ENCODE measurements around the gene SPINK2. TPM values are rescaled to one million over a fixed set of nuclear protein-coding genes. Genes with fewer than 3 reads are reported as not detected.

The SPINK2 gene
- polyA plus RNA-seq, 1 donor = not detected

GRCh38 chr4:56799824-56800756 lies 21.4 kb downstream of the SPINK2 start:
- DNase-seq (ENCODE audit: low read depth) = peak; percentile 82

DNA sequence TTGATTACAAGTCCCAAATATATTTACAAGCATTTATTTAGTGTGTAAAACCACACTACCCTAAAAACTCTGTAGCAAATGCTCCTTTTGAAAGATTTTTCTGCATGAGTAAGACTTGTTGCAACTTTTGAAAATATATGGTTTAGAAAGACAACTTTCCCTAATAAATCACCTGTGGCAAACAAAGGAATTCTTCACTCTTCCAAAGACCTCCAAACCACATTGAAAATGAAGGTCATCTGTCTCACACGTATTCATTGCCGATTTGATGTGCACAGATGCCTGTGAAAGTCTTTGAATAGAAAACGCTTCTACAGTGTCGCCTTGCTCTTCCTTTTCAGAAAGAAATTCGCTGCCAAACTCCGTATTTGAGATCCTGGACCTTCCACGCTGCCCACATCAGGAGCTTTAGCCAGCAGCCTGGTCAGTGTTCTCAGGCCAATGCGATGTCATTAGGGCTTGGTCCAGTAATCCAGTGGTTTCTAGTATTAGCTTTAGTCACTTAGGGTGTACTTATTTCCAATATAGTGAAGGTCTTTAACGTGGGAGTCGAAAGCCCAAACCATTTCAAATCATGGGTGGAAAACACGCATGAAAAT lies 22.2 kb downstream of the SPINK2 start:
- no peak for DNase-seq (ENCODE audit: low read depth)

- no peak for DNase-seq (ENCODE audit: low read depth)
Observed at GRCh38 chr4:56796211-56796610, 25.3 kb downstream of the SPINK2 start.

DNA sequence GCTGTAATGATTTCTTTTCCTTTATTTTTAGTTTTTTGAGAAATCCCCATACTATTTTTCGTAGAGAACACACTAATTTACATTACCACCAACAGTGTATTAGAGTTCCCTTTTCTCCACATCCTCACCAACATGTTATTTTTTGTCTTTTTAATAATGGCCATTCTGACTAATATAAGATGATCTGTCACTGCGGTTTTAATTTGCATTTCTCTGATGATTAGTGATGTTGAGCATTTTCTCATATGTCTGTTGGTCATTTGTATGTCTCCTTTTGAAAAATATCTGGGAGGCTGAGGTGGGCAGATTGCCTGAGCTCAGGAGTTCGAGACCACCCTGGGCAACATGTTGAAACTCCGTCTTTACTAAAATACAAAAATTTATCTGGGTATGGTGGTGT lies 30.2 kb downstream of the SPINK2 start:
- no peak for DNase-seq (ENCODE audit: low read depth)

DNA sequence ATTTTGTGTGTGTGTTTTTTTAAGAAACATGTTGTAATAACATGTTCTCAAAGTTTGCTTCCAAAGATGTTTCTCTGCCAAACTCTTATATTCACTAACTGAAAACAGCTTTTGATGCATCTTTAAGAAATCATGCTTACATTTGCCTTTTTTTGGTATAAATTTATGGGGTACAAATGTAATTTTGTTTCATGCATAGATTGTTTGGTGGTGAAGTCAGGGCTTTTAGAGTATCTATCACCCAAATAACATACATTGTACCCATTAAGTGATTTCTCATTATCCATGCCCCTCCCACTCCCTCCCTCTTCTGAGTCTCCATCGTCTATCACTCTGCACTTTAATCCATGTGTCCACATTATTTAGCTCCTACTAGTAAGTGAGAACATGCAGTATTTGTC lies 30.8 kb downstream of the SPINK2 start:
- DNase-seq (ENCODE audit: low read depth) = peak; percentile 60

DNA sequence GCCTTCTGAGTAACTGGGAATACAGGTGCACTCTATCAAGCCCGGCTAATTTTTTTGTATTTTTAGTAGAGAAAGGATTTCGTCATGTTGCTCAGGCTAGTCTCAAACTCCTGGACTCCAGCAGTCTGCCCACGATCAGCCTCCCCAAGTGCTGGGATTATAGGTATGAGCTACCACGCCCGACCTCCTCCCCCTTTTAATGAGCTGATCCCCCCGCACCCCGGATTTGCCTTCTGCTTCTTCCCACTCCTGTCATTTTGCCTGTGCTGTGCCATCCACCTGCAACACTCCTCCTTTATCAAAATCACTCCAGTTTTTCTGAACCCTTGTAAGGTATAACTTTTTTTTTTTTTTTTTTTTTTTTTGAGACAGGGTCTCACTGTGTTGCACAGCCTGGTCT lies 33.4 kb downstream of the SPINK2 start:
- no peak for DNase-seq (ENCODE audit: low read depth)

- DNase-seq (ENCODE audit: low read depth) = no peak
Observed at GRCh38 chr4:56787380-56787779, 34.1 kb downstream of the SPINK2 start.

DNA sequence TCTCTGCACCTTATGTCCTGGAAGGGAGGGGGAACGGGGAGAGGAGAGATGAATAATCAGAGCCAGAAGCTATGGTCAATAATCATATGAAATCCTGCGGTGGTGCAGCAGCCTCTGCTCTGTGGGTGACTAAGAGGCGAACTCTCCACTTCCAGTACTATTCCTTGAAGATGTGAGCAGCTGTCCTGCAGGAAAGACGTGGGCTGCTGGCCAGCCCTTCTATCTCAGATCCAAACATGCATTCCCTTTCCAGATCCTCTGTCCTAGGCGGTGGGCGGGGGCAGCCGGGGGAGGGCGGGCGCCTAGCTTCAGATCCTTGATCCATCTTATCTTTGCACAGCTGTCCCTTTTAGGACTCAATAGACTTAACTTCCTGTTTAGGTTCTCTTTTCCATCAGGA lies 34.5 kb downstream of the SPINK2 start:
- DNase-seq (ENCODE audit: low read depth) = peak; percentile 49

DNA sequence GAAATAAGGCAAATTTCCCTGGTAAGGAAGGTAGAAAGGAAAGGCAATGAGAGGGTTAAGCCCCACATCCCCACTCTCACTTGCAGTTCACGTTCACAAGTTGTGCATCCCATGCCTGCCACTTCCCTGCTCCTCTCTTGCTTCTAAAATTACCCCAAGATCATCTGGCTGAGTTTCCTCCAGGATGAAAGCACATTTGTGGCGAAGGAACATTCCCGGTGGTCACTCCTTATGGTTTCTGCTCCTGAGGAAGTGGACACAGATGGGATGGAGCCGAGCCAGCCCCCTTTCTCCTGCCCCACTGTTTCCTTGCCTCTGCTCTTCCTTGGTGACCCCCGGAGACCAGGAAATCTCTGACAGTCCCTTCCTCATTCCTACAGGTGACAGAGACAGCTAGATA lies 37.5 kb downstream of the SPINK2 start:
- no peak for DNase-seq (ENCODE audit: low read depth)

- no peak for DNase-seq (ENCODE audit: low read depth)
Observed at GRCh38 chr4:56782019-56782418, 39.5 kb downstream of the SPINK2 start.

DNA sequence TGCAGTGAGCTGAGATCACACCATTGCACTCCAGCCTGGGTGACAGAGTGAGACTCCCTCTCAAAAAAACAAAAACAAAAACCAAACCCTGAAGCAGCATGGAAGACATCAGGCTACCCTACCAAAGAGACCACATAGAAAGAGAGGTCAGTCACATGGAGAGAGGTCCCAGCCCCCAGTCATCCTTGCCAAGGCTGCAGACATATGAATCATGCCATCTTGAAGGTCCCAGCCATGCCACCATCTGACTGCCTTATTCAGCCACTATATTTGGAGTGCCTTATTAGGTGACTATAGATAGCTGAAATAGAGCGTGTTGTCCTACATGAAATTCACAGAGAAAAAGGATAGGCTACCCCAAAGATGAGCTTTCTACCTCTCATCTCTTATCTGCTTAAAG lies 48.2 kb downstream of the SPINK2 start:
- DNase-seq (ENCODE audit: low read depth) = no peak

DNA sequence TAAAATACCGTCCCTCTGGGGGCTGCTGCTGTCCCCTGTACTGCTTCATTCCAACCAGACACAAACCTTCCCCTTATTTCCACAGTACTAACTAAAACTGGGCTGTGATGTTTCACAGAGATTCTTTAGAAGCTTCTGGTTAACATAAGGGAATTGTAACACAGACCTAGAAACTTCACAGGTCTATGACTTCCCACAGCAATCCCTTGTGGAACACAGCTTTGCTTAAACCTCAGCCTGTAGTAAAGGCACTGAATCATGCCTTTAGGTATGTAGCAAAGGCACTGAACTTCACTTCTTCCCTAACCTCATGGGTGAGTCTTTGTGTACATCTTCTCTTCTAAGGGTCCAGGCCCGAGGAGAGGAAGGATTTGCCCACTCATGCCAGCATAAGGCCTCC lies 49.4 kb downstream of the SPINK2 start:
- DNase-seq (ENCODE audit: low read depth) = no peak

DNA sequence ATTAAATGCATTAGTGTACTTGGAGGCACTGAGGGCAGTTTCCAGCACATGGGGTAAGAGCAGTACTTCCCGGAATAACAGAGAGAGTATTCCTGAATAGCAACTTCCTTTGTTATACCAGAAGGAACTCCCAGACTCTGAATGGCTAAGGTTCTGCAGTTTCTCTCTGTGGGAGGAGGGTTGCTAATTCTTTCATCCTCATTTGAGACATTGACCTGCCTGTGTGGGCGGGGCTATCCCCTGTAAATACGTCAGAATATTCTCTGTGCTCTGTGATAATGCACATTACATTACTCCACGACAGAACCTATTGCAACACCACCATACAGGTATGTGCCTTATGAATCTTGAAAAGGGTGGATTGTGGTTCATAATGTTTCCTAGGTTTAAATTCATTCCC lies 52.7 kb downstream of the SPINK2 start:
- no peak for DNase-seq (ENCODE audit: low read depth)

GRCh38 chr4:56768316-56768715 lies 53.2 kb downstream of the SPINK2 start:
- DNase-seq (ENCODE audit: low read depth) = no peak

- no peak for DNase-seq (ENCODE audit: low read depth)
Observed at GRCh38 chr4:56767567-56767966, 53.9 kb downstream of the SPINK2 start.

- DNase-seq (ENCODE audit: low read depth) = no peak
Observed at GRCh38 chr4:56764775-56765174, 56.7 kb downstream of the SPINK2 start.

DNA sequence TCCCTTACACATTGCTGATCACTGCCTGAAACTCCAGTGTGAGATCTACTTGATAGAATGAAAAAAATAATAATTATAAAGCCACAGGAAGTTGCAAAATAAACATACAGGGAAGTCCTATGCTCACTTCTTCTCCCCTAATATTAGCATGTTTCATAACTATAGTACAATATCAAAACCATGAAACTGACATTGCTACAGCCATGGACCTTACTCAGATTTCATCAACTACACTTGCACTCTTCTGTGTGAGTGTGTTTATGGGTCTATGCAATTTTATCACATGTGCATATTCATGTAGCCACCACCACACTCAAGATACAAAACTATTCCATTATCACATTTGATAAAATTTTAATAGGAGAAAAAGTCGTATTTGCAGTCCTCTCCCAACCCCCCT lies 57.3 kb downstream of the SPINK2 start:
- no peak for DNase-seq (ENCODE audit: low read depth)

DNA sequence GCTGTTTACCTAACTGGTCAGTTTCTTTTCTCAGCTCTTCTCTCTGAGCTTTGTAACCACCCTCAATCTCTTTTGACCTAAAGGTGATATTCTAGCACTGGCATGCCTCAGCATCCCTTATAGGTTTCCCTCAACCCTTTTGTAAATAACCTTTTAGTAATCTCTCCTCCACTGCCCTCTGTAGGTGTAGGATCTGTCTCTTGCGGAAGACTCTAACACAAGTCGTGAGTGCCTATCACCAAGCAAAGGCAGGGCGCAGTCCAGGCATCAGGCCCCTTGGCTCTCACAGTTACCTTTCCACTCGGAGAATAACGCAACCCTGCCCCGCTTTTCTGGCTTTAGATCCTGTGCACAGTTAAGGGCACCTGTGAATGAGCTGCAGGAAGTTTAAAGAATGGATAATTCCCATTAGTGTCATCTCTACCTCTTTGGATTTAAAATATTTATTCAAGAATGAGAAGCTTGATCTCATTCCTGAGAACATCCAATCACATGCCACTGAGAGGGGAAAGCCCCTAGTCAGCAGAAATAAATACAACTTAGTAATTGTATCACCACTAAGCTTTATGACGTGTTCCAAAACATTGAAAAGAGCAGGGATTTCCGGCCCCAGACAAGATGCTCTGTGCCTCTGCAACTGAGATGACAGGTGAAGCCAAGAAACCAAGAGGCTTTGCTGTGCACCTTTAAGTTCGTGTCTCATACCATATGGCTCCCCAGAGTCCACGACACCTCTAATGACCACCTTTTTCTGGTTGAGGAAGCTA lies 58.8 kb downstream of the SPINK2 start:
- no peak for DNase-seq (ENCODE audit: low read depth)

GRCh38 chr4:56760183-56760582 lies 61.3 kb downstream of the SPINK2 start:
- no peak for DNase-seq (ENCODE audit: low read depth)
